Measurements from ENCODE around the gene FERMT3.
A peak's percentile ranks its signal among the peaks of the same experiment; 100 is the strongest.

FERMT3 gene

DNA sequence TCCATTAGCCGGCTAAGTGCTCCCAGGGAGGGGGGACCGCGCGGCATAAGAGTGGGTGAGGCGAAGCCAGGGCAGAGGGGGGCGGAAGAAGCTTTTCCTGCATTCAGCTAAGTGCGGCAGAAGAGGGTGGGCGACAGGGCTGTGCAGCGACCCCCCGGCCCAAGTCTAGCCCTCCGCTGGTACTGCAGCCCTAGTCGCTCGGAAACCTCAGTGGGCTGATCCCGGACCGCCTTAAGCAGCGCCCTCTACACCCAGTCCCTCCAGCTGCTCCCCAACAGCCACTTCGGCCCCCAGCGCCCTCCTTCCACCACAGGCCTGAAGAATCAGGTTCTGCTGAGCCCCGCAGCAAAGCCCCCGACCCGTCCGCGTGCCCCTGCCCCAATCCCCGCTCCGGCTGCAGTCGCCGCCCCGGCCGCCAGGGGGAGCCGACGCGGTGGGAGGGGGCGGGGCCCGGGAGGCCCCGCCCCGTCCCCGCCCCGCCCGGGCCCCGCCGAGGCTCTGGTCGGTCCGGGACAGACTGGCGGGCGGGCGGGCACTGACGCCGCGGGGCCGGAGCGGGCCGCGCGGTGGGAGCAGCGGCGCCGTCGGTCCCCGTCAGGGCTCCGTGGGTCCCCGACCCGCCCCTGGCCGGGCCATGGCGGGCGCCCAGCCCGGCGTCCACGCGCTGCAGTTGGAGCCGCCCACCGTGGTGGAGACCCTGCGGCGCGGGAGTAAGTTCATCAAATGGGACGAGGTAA is 44.7 kb downstream of the FERMT3 start, which contains the start of gene PLCB3:
TSS of gene PLCB3 (plus strand) at position 515 of the 737 bp plus-strand sequence. CDS start at position 635, 120 bp downstream.
- peak; percentile 69 for DNase-seq

DNA sequence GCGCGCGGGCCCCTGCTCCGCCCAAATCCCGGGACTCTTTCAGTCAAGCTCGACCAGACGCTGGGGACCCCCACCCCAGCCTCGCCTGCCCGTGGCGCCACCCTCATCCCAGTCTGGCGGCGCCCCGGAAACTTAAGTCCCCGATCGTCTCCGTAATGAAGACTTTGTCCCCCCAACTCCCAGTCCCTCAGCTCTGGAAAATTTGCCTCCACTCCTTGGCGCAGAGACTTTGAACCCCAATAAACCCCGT is 45.2 kb downstream of the FERMT3 start:
- no peak for DNase-seq

DNA sequence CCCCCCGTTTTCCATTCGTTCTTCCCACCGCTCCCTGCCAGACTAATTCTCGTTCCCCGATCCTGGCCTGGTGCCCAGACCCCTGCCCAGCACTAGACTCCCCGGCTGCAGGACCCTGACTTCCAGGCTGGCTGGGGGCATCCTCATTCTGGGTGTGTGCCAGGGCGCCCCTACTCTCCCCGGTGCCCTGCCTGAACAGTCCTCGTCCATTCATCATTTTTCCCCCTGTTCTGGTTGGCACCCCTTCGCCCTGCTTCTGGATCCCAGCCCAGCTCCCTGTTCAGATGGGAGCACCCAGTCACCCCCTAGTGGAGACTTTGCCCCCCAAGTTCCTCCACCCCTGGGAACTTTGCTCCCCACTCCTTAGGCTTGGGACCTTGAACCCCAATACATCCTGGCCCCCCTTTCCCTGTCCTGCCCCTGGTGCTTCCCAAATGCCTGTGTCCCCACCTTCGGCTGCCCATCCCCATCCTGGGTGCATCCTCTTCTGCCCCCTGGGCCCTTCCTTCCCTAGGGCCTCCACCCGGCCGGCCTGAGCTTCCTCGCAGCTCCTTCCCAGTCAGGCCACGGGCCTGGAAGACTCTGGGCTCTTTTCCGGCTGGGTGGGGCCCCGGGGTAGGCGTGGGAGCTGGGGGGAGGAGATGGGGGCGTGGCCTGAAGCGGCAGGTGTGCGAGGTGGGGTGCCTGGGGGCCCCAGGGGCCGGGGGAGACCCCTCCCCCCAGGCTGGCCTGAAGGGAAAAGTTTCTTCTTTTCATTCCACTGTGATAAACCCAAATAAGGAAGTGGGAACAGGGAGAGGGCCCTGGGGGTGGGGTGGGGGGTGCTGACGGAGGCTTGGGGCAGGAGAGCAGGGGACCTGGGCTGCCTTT is 45.7 kb downstream of the FERMT3 start:
- peak; percentile 56 for DNase-seq

DNA sequence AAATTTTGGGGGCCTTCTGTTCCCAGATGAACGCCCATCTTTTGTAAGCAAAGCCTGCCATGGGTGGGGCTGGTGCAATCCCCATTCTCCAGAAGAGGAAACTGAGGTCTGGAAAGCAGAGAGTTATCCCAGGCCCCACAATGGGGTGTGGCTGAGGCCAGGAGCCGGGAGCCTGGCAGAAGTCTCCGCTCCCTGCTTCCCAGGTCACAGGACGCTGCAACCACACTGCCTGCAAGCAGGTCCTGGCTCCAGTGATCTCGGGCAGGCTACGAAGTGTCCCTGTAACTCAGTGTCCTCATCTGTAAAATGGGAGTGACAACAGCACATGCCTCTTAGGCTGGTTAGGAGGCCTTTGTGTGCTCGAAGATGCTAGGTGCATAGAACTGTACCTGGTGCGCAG is 46.5 kb downstream of the FERMT3 start:
- no peak for DNase-seq

DNA sequence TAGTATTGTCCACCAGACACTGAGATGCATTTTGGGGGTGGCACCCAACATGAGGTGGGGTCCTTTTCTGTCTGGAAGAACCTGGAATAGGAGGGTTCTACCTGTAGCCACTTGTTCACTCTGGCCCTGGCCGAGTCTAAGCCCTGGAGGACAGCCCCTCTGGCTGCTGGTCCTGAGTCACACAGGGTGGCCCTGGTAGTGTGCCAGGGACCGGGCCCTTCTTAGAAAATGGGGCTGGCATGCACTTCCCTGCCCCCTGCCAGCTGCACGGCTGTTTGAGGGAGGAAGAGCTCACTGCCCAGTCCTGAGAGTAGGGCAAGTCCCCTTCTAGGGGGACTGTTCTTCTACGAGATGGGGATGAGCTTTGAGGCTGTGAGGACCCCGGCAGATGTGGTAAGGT is 47.0 kb downstream of the FERMT3 start:
- DNase-seq, result no peak

DNA sequence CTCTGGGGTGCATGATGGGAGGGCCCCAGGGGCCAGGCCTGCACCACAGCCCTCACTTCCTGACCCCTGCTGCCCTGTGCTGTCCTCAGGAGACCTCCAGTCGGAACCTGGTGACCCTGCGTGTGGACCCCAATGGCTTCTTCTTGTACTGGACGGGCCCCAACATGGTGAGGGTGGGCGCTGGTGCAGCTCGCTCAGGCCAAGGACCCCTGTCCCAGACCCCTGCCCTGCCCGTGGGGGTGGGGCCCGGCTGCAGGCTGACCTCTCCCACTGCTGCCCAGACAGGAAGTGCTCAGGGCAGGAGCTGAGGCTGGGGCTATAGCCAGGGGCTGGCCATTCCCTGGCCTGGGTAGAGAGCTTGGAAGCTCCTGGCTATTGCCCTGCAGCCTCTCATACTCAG is 47.8 kb downstream of the FERMT3 start:
- DNase-seq, result no peak

DNA sequence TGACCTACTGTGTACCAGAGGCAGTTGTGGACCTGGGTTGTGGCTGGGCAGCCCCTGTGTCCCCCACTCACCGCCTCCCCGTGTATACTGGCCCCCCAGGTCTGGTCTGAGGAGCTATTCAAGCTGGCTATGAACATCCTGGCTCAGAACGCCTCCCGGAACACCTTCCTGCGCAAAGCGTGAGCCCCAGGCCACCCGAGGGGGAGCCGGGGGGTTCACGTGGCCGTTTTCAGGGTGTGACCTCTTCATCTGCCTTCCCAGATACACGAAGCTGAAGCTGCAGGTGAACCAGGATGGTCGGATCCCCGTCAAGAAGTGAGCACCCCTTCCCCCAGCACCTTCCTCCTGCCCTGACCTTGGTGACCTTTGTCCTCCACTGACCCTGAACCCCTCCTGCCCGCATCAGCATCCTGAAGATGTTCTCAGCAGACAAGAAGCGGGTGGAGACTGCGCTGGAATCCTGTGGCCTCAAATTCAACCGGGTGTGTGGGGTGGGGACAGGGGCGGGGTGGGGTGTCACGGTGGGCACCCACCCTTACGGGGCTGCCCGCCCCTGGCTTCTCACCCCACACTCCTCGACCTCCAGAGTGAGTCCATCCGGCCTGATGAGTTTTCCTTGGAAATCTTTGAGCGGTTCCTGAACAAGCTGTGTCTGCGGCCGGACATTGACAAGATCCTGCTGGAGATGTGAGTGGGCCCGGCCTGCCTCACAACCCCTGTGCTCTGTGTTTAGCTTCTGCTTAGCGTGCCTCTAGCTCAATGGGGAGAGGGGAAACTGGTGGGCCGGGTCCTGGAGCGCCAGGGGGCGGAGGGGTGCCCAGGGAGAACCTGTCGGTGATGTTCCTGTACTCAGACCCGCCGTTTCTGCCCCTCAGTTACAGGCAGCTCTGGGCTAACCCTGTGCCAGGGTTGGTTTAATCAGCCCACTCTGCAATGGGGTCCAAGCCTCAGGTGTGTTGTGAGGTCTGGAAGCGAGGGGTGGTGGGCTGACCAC is 48.9 kb downstream of the FERMT3 start:
- DNase-seq, result no peak

DNA sequence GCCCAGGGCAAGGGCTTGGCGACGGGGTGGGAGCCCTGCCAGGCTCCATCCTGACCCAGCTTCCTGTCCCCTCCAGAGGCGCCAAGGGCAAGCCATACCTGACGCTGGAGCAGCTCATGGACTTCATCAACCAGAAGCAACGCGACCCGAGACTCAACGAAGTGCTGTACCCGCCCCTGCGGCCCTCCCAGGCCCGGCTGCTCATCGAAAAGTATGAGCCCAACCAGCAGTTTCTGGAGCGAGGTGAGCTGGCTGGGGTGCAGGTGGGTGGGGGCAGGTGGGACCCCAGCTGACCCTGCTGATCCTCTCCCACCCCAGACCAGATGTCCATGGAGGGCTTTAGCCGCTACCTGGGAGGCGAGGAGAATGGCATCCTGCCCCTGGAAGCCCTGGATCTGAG is 49.8 kb downstream of the FERMT3 start:
- DNase-seq, result no peak

DNA sequence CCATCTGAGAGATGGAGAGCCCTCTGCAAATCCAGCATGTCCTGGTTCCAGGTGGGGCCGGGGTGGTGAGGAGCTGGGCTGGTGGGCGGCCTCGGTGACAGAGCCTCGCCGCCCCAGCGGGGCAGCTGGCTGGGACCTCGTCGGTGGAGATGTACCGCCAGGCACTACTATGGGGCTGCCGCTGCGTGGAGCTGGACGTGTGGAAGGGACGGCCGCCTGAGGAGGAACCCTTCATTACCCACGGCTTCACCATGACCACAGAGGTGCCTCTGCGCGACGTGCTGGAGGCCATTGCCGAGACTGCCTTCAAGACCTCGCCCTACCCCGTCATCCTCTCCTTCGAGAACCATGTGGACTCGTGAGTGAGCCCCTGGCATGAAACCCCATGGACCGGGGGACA is 51.8 kb downstream of the FERMT3 start:
- DNase-seq, result no peak

DNA sequence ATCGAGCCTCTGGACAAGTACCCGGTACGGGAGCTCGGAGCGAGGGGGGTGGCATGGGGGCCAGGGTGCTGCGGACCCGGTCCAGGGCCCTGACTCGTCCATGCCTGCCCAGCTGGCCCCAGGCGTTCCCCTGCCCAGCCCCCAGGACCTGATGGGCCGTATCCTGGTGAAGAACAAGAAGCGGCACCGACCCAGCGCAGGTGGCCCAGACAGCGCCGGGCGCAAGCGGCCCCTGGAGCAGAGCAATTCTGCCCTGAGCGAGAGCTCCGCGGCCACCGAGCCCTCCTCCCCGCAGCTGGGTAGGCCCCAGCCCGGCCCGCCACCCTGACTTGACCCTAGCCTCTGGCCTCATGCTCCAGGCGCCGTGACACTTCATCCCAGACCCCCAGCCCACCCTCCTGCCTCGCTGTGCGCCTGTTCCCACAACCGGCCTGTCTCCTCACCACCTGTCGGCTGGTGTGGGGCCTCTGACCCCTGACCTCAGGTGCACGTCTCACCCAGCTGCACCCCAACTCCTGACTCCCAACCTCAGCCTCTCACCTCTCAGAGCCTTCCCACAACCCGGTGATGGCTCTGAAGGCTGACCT is 52.5 kb downstream of the FERMT3 start:
- no peak for DNase-seq

DNA sequence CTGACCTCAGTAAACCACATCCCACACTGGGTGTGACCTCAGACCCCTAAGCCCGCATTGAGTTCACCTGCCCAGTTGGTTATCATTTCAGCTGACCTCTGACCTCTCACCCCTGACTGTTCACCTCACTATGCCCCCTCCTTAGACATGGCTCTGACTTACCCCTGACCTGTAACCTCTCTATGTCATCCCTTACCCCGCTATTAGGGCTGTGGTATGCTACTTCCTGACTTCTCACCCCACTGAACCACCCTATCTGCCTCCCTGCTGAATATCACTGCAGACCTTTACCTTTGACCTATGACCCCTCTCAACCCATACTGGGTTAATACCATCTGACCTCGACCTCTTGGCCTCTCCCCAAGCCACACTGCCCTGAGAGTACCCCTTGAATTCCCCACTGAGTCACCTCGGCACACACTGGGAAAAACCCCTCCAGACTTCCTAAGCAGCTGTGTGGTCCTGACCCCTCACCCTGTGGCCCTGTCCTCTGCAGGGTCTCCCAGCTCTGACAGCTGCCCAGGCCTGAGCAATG is 53.1 kb downstream of the FERMT3 start:
- DNase-seq, result no peak

DNA sequence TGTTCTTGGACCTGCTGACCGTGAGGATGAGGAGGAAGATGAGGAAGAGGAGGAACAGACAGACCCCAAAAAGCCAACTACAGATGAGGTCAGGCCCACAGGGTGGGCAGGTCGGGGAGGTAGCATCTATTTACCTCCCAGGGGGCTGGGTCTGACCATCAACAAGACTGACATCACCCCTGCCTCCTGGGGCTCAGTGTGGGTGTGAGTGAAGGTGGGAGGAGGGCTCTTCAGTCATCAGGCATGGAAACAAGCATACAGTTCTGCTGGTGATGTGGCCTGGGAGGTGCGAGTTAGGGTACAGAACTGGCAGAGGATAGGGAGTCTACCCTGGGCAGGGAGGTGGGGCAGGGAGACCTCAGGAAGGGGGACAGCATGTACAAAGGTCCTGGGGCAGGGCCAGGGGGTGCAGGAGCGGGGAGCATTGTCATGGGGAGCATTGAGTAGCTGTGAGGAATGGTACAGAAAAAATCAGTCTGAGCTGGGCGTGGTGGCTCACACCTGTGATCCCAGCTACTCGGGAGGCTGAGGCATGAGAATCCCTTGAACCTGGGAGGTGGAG is 53.7 kb downstream of the FERMT3 start:
- DNase-seq, result no peak

DNA sequence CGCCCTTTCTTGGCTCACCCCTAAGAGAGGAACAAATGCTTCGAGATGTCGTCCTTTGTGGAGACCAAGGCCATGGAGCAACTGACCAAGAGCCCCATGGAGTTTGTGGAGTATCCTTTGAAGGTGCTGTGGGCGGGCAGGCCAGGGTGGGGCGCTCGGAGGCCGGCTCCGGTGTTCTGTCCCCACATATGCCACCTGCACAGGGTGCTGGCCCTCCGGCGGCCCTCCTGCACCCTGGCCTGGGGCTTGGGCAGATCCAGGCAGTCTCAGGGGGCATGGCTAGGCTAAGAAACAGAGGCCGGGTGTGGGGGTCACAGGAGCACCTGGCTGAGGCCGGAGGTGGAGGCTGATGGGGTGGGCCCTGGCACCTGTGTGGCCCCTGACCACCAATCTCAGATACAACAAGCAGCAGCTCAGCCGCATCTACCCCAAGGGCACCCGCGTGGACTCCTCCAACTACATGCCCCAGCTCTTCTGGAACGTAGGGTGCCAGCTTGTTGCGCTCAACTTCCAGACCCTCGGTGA is 55.1 kb downstream of the FERMT3 start:
- DNase-seq, result no peak

DNA sequence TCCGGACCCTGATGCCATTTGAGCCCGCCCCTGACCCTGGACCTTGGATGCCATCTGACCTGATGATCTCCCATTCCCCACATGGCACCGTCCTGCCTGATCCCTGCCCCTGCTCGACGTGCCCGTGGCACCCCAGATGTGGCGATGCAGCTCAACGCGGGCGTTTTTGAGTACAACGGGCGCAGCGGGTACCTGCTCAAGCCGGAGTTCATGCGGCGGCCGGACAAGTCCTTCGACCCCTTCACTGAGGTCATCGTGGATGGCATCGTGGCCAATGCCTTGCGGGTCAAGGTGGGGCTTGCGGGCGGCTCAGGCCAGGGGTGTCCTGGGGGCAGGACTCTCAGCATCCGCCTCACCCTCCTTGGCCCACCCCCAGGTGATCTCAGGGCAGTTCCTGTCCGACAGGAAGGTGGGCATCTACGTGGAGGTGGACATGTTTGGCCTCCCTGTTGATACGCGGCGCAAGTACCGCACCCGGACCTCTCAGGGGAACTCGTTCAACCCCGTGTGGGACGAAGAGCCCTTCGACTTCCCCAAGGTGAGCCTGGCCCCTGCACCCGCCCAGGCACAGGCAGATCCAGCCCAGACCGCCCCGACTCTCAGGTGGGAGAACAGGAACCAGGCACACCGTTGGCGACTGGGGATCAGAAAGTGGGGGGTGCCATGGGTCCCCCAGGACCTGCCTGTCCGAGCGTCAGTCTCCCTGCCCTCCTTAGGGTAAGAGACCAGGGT is 55.9 kb downstream of the FERMT3 start:
- DNase-seq, result no peak

DNA sequence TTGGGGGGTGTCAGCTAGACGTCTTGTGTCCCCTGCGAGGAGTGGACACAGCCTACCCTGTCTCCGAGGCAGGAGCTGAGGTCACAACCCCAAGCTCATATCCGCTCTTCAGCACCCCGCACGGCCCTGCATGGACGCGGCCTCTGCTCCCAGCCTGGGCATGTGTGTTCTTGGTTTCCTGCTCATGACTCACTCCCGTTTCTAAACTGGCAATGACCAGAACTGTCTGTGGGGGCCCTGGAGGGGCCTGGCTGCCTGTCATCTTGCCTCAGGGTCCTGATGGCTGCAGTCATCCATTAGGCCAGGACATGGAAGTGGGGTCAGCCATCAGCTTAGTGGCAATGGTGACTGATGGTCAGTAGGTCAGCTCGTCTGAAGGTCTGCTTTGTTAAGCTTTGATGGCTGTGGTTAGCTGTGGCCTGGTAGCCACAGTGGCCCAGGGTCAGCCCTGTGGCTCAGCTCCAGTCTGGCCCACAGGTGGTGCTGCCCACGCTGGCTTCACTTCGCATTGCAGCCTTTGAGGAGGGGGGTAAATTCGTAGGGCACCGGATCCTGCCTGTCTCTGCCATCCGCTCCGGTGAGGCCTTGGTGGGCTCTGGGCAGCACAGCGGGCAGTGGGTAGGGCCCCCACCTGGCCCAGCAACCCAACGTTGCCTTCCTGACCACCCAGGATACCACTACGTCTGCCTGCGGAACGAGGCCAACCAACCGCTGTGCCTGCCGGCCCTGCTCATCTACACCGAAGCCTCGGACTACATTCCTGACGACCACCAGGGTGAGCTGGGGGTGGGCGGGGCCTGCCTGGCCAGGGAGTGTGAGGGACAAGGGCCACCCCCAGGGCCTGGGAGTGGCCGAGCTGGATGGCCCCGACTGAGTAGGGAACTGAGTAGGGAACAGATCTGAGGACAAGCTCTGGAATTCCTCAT is 56.8 kb downstream of the FERMT3 start:
- no peak for DNase-seq

DNA sequence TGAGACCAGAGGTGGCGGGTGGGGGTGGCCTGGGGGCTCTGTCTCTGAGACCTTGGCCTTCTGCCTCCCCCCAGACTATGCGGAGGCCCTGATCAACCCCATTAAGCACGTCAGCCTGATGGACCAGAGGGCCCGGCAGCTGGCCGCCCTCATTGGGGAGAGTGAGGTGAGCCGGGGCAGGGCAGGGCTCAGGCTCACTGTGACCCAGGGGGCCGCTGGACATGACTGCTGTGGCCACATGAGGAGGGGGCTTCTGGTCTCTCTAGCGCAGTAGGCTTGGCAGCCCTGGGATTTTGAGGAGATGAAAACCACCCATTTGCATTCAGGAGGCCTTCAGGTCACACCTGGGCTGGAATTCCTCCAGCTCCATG is 57.4 kb downstream of the FERMT3 start:
- no peak for DNase-seq

DNA sequence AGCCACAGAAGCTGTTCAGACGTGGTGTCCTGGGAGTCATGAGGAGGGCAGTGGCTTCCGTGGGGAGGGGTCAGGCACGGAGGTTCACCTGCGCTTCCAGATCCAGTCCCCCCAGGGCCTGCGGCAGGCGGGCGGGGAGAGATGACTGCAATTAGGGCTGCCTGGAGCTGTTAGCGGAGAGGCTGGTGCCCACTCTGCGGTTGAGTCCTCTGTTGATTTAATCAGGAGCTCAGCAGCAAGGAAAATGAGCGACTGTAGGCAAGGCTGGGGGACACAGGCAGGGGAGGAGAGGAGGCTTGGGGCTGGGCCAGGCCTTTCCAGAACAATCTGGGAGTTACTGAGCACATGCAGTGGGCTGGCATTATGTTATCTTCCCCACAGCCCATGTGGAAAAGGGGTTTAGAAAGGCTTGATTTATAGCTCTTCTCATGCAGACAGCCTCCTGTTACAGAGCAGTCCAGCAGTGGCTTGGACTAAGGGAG is 57.9 kb downstream of the FERMT3 start:
- DNase-seq, result no peak

DNA sequence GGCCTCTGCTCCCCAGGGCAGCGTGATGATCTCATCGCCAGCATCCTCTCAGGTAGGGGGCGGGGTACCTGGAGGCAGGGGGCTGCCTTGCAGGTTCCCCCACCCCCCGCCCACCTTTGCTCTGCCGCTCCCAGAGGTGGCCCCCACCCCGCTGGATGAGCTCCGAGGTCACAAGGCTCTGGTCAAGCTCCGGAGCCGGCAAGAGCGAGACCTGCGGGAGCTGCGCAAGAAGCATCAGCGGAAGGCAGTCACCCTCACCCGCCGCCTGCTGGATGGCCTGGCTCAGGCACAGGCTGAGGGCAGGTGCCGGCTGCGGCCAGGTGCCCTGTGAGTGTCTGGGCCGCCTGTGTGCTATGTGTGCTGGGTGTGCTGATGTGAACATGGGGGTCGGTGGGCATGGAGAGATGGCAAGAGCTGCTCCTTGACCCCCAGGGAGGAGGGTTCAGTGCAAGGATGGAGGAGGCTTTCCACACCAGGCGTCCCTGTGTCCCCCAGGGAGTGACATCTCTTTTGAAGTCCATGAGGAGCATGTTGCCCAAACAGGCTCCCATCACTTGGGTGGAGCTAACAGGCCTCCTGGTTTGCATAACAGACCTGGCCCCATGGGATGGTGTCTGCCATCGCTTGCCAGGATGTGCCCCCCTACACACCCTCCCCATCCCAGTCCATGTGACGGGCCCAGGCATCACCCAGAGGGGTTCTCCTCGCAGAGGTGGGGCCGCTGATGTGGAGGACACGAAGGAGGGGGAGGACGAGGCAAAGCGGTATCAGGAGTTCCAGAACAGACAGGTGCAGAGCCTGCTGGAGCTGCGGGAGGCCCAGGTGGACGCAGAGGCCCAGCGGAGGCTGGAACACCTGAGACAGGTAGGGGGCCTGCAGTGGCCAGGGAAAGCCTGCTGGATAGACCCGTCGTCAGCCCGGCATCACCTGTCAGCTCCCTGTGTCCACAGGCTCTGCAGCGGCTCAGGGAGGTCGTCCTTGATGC is 58.9 kb downstream of the FERMT3 start:
- DNase-seq, result no peak

DNA sequence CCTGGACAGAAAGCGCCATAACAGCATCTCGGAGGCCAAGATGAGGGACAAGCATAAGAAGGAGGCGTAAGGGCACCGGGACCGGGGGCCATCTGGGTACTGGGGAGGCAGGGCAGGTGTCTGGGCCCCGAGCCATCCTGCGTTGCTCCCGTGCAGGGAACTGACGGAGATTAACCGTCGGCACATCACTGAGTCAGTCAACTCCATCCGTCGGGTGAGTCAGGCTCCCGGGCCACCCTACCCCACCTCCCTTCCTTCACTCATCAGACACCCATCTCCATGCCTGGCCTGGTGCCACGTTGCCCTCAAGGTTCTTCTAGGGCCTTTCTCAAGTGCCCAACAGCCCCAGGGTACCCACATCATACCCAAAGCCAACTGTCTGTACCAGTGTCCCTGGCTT is 59.8 kb downstream of the FERMT3 start:
- DNase-seq, result no peak
